Stimulated activated CD8-positive, alpha-beta memory T cell treated with anti-CD3 and anti-CD28 coated beads, Interleukin-7, amount 100 ng/mL, for 1 hour (primary cell): ENCODE measurements around the gene SLIT3.

Experiments
- DNase-seq, 2 donors: peaks; one replicate each; pipeline ENCODE4 v3.0.0-alpha.2; 2020; ENCODE audit warnings: low read depth in 2 of 2

SLIT3 gene

GRCh38 chr5:169104937-169105494, 195.9 kb downstream of the SLIT3 start:
- no peak for DNase-seq

GRCh38 chr5:169103586-169104181, 197.3 kb downstream of the SLIT3 start:
- no peak for DNase-seq

- DNase-seq: no peak
These were observed 199.0 kb downstream of the SLIT3 start for GRCh38 chr5:169101966-169102365.

GRCh38 chr5:169100735-169101075, 200.2 kb downstream of the SLIT3 start:
- DNase-seq: no peak

GRCh38 chr5:169099801-169100734, 200.9 kb downstream of the SLIT3 start:
- no peak for DNase-seq

- no peak for DNase-seq
These were observed 202.4 kb downstream of the SLIT3 start for GRCh38 chr5:169098331-169099121.

- no peak for DNase-seq
These were observed 203.3 kb downstream of the SLIT3 start for GRCh38 chr5:169097374-169098326.

- no peak for DNase-seq
These were observed 205.0 kb downstream of the SLIT3 start for GRCh38 chr5:169095976-169096375.

GRCh38 chr5:169095410-169095960, 205.5 kb downstream of the SLIT3 start:
- DNase-seq: no peak

GRCh38 chr5:169094586-169095409, 206.1 kb downstream of the SLIT3 start:
- no peak for DNase-seq

- no peak for DNase-seq
These were observed 209.5 kb downstream of the SLIT3 start for GRCh38 chr5:169091396-169091980.

GRCh38 chr5:169089343-169089742, 211.6 kb downstream of the SLIT3 start:
- no peak for DNase-seq

- no peak for DNase-seq
These were observed 212.8 kb downstream of the SLIT3 start for GRCh38 chr5:169088028-169088725.

GRCh38 chr5:169085636-169086035, 215.3 kb downstream of the SLIT3 start:
- DNase-seq: no peak

- DNase-seq: no peak
These were observed 215.7 kb downstream of the SLIT3 start for GRCh38 chr5:169085212-169085611.

- DNase-seq: no peak
These were observed 216.2 kb downstream of the SLIT3 start for GRCh38 chr5:169084775-169085174.

GRCh38 chr5:169083394-169084018, 217.4 kb downstream of the SLIT3 start:
- no peak for DNase-seq

- no peak for DNase-seq
These were observed 219.8 kb downstream of the SLIT3 start for GRCh38 chr5:169081000-169081724.
